Renal cortical epithelial cell (primary cell): ENCODE data around the gene KISS1. TPM values are rescaled to one million over a fixed set of nuclear protein-coding genes. Genes with fewer than 3 reads are reported as not detected.

Experiments used
- DNase-seq: peaks from one replicate; pipeline ENCODE4 v3.0.0-alpha.2; 2011; ENCODE audit warnings: low read depth
- total RNA-seq: library from RNA; depleted of rRNA; stranded (reverse); fragments of >200 nt; gene quantifications from 2 replicates; pipeline ENCODE4 v1.2.3, GENCODE V29; 2014

KISS1 gene
- total RNA-seq, 1 donor from 2014 or later = not detected

- no peak for DNase-seq
These were observed 55.2 kb downstream of the KISS1 start for GRCh38 chr1:204141131-204141530.

Other genes with a start within 250 kb of the KISS1 start
- 3.3 and 11.5 TPM in 2 replicates for gene SOX13, start 123.4 kb downstream of the KISS1 start, total RNA-seq
- 21.7 and 22.7 TPM in 2 replicates for gene ETNK2, start 44.4 kb downstream of the KISS1 start, total RNA-seq
- not detected in 2 replicates for gene REN, start 30.2 kb downstream of the KISS1 start, total RNA-seq
- 0.75 and 2.3 TPM in 2 replicates for gene GOLT1A, start 17.5 kb upstream of the KISS1 start, total RNA-seq
- gene PLEKHA6, start 163.4 kb upstream of the KISS1 start, total RNA-seq = 16.7 and 26.8 TPM in 2 replicates
- gene PPP1R15B, start 215.3 kb upstream of the KISS1 start, total RNA-seq = 34.9 and 46.9 TPM in 2 replicates